NCI-H128 (cell line): Measurements from ENCODE around the gene RDH13.
"Not testable (repeated sequence)": the region's sequence is repeated elsewhere in the genome, so short reads cannot be mapped to it uniquely, and the experiment has no call there.

Source experiments
- DNase-seq: peaks from one replicate; lab custom pipeline; 2025; ENCODE audit not compliant: unreplicated experiment; lab: John Stamatoyannopoulos, UW

RDH13 gene

GRCh38 chr19:55077106-55077505 lies 14.2 kb upstream of the RDH13 start:
- no peak for DNase-seq

GRCh38 chr19:55076321-55076720 lies 13.4 kb upstream of the RDH13 start:
- DNase-seq: no peak

GRCh38 chr19:55075371-55075998 lies 12.5 kb upstream of the RDH13 start, which contains the start of gene EPS8L1:
Gene EPS8L1, plus strand, starts transcription at chr19:55075869. Its CDS starts 576 bp downstream, at chr19:55076445.
- DNase-seq: no peak

GRCh38 chr19:55071913-55072312 lies 9.0 kb upstream of the RDH13 start:
- DNase-seq: no peak

- no peak for DNase-seq
Measured at GRCh38 chr19:55071129-55071502, 8.2 kb upstream of the RDH13 start.

- DNase-seq: no peak
Measured at GRCh38 chr19:55070466-55071128, 7.6 kb upstream of the RDH13 start.

- no peak for DNase-seq
Measured at GRCh38 chr19:55069865-55070197, 6.9 kb upstream of the RDH13 start.

- DNase-seq: no peak
Measured at GRCh38 chr19:55068950-55069864, 6.3 kb upstream of the RDH13 start.

GRCh38 chr19:55067869-55068268 lies 4.9 kb upstream of the RDH13 start:
- no peak for DNase-seq

- DNase-seq: no peak
Measured at GRCh38 chr19:55066107-55066709, 3.3 kb upstream of the RDH13 start.

GRCh38 chr19:55065516-55065915 lies 2.6 kb upstream of the RDH13 start:
- not testable (repeated sequence) for DNase-seq

GRCh38 chr19:55063492-55063843 lies 520 bp upstream of the RDH13 start:
- no peak for DNase-seq

GRCh38 chr19:55060287-55060686 lies 2.7 kb downstream of the RDH13 start:
- DNase-seq: not testable (repeated sequence)

GRCh38 chr19:55058781-55059610 lies 4.0 kb downstream of the RDH13 start:
- DNase-seq: no peak

GRCh38 chr19:55056827-55057226 lies 6.1 kb downstream of the RDH13 start:
- DNase-seq: no peak

GRCh38 chr19:55053735-55054134 lies 9.2 kb downstream of the RDH13 start:
- DNase-seq: no peak

- no peak for DNase-seq
Measured at GRCh38 chr19:55050749-55051532, 12.0 kb downstream of the RDH13 start.

GRCh38 chr19:55048446-55048845 lies 14.5 kb downstream of the RDH13 start:
- no peak for DNase-seq

GRCh38 chr19:55047951-55048350 lies 15.0 kb downstream of the RDH13 start:
- no peak for DNase-seq
